ENCODE data around the gene BEND5. TPM values are rescaled to one million over a fixed set of nuclear protein-coding genes. Genes with fewer than 3 reads are reported as not detected.
A peak's percentile ranks its signal among the peaks of the same experiment; 100 is the strongest.

BEND5 gene, protein sequence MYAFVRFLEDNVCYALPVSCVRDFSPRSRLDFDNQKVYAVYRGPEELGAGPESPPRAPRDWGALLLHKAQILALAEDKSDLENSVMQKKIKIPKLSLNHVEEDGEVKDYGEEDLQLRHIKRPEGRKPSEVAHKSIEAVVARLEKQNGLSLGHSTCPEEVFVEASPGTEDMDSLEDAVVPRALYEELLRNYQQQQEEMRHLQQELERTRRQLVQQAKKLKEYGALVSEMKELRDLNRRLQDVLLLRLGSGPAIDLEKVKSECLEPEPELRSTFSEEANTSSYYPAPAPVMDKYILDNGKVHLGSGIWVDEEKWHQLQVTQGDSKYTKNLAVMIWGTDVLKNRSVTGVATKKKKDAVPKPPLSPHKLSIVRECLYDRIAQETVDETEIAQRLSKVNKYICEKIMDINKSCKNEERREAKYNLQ
- total RNA-seq: 14.5 and 23.9 TPM in 2 replicates
- long read RNA-seq, transcript BEND5-202 (6 exons, 1,465 nt): minor isoform, 7 of 41 reads
- long read RNA-seq, transcript BEND5-201 (6 exons, 1,716 nt): major isoform, 15 of 41 reads
- long read RNA-seq, partial matches to known transcripts: 10 of 41 reads
- long read RNA-seq, other reads (novel, unspliced or antisense): 9 of 41 reads

DNA sequence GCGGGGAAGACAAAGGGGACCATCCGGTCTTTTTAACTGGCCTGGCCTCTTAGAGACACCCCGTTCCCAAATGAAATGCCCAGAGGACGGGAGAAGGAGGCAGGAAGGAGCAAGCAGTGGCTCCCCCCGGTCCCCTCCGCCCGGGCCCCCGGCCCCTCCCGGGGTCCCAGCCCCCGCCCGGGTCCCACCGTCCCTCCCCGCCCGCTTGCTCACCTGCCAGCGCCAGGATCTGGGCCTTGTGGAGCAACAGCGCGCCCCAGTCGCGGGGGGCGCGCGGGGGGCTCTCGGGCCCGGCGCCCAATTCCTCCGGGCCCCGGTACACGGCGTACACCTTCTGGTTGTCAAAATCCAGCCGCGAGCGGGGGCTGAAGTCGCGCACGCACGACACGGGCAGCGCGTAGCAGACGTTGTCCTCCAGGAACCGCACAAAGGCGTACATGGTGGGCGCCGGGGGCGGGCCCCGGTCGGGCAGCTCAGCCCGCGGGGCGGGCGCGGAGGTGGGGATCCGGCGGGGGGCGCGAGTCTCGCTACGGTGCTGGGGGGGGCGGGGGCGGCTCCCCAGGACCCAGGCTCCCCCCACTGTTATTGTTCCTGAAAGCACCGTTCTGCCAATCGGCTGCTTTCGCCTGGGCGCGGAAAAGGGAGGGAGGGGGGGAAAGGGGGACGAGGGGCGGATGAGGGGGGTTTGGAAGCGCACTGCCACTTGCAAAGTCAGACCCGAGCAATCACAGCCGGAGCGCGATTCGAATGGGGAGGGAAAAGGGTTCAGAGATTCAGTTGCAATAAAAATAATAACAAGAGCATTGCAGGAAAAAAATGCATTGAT, at the start of gene BEND5:
Gene BEND5, minus strand, starts transcription at position 499 of the 826 bp plus-strand sequence. Its CDS starts 60 bp downstream, at position 439.
- peak; percentile 62 for DNase-seq (ENCODE audit: low spot score, unreplicated experiment)
- TF ChIP-seq, protein P1, sequence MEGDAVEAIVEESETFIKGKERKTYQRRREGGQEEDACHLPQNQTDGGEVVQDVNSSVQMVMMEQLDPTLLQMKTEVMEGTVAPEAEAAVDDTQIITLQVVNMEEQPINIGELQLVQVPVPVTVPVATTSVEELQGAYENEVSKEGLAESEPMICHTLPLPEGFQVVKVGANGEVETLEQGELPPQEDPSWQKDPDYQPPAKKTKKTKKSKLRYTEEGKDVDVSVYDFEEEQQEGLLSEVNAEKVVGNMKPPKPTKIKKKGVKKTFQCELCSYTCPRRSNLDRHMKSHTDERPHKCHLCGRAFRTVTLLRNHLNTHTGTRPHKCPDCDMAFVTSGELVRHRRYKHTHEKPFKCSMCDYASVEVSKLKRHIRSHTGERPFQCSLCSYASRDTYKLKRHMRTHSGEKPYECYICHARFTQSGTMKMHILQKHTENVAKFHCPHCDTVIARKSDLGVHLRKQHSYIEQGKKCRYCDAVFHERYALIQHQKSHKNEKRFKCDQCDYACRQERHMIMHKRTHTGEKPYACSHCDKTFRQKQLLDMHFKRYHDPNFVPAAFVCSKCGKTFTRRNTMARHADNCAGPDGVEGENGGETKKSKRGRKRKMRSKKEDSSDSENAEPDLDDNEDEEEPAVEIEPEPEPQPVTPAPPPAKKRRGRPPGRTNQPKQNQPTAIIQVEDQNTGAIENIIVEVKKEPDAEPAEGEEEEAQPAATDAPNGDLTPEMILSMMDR (IDR thresholded peaks at IDR 0.05; ENCODE audit: unreplicated experiment): no peak
- H3K27ac Mint-ChIP-seq: peak within 1 kb of the TSS; percentile 93
- H3K36me3 Mint-ChIP-seq (ENCODE audit: insufficient read depth): peaks cover 9% of the 10 kb centered on the region
- peaks cover 5% of the 10 kb centered on the region for H3K27me3 Mint-ChIP-seq
- H3K9me3 Mint-ChIP-seq (ENCODE audit: low read depth): no peaks in the 10 kb centered on the region
- peaks cover 42% of the 10 kb centered on the region for H3K4me1 Mint-ChIP-seq (ENCODE audit: low read depth)
- peak within 1 kb of the TSS; percentile 100 for H3K4me3 Mint-ChIP-seq (ENCODE audit: low read depth)

DNA sequence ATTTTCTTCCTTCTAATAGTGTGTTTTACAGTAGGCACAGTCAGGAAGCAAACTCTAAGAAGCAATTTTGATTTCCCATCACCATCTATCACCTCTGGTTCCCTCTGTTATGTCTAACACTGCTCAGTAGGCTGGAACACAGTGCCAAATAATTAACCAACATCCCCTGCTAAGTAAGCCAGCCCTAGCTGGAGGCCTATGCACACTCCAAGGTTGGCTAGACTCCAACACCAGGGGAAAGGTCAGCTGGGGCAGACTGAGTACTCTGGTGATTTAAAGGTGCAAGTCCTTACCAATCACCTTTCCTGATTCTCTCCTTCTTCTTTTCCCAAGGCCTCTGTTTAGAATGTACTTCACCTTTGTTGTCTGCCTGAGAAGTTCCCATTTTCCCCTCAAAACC, 46.5 kb upstream of the BEND5 start:
- Mint-ChIP-seq H3K4me1 (ENCODE audit: low read depth) (peaks cover 2% of the 10 kb centered on the region), H3K27me3 (peaks cover 10% of the 10 kb centered on the region), H3K9me3 (ENCODE audit: low read depth) (no peaks in the 10 kb centered on the region), H3K27ac (peak overlapping the region; percentile 20), H3K4me3 (ENCODE audit: low read depth) (no peak overlapping the region), H3K36me3 (ENCODE audit: insufficient read depth) (no peaks in the 10 kb centered on the region)
- TF ChIP-seq, protein P1 (IDR thresholded peaks at IDR 0.05; ENCODE audit: unreplicated experiment): no peak
- no peak for DNase-seq (ENCODE audit: low spot score, unreplicated experiment)

DNA sequence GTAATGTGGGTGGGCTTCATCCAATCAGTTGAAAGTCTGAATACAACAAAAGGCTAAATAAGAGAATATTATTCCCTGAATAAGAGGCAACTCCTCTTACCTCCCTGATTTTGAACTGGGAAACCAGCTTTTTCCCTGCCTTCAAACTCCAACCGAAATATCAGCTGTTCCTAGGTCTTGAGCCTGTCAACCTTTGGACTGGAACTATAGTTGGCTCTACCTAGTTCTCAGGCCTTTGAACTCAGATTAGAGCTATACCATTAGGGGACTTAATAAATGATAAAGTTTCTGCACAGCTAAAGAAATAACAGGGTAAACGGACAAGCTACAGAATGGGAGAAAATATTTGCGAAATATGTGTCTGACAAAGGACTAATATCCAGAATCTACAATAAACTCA, 43.8 kb upstream of the BEND5 start:
- Mint-ChIP-seq H3K9me3 (ENCODE audit: low read depth) (no peaks in the 10 kb centered on the region), H3K4me3 (ENCODE audit: low read depth) (no peak overlapping the region), H3K4me1 (ENCODE audit: low read depth) (peaks cover 2% of the 10 kb centered on the region), H3K36me3 (ENCODE audit: insufficient read depth) (no peaks in the 10 kb centered on the region), H3K27me3 (peaks cover 4% of the 10 kb centered on the region), H3K27ac (no peak overlapping the region)
- no peak for DNase-seq (ENCODE audit: low spot score, unreplicated experiment)
- TF ChIP-seq, protein P1 (IDR thresholded peaks at IDR 0.05; ENCODE audit: unreplicated experiment): no peak

DNA sequence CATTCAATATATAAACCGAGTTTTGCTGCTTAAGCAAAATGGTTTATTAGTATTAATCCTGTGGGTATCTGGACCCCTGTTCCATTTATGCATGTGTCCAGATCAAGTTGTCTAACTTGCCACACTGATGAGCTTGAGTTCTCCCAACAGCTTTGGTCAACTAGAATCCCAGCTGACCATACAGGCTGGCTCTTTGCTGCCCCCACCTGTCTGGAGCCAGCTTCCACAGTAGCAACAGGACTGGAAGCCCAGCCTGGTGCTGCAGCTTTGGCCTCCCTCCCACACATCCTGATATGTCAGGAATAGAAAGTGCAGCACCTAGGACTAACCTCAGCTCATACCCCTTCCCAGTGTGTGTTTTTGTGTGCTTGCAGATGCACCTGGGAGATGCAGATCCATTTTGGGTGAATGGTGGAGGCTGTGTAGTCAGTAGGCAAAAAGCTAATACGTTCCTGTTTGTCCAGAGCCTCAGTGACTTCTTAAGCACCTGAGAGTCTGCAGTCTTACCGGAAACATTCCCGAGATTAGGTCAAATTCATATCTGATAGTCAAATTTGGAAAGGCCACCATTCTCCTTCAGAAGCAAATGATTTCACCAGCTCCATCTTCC, 40.9 kb upstream of the BEND5 start:
- no peaks in the 10 kb centered on the region for H3K36me3 Mint-ChIP-seq (ENCODE audit: insufficient read depth)
- no peaks in the 10 kb centered on the region for H3K27me3 Mint-ChIP-seq
- H3K4me3 Mint-ChIP-seq (ENCODE audit: low read depth): no peak overlapping the region
- no peak overlapping the region for H3K27ac Mint-ChIP-seq
- TF ChIP-seq, protein P1 (IDR thresholded peaks at IDR 0.05; ENCODE audit: unreplicated experiment): peak; percentile 84
- no peaks in the 10 kb centered on the region for H3K4me1 Mint-ChIP-seq (ENCODE audit: low read depth)
- no peaks in the 10 kb centered on the region for H3K9me3 Mint-ChIP-seq (ENCODE audit: low read depth)
- peak; percentile 55 for DNase-seq (ENCODE audit: low spot score, unreplicated experiment)

DNA sequence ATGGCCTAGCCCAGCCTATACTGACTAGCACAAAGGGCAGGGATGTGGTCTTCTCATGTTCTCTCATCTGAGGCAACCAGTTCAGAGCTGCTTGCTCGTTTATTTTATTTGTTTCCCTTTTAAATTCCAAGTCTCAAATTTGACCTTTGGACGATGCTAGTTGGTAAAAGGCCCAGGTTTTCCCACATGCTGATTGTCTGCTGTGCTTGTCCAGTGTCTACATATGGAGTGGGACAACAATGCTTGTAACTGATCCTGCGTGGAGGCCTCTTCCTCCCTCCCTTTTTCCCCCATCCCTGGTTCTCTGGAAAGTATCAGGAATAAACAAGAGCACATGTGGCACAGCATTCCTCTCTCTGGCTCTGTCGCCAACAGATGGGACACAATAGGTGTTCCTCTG, 34.0 kb upstream of the BEND5 start:
- H3K36me3 Mint-ChIP-seq (ENCODE audit: insufficient read depth): no peaks in the 10 kb centered on the region
- no peak overlapping the region for H3K4me3 Mint-ChIP-seq (ENCODE audit: low read depth)
- H3K27ac Mint-ChIP-seq: no peak overlapping the region
- TF ChIP-seq, protein P1 (IDR thresholded peaks at IDR 0.05; ENCODE audit: unreplicated experiment): no peak
- H3K4me1 Mint-ChIP-seq (ENCODE audit: low read depth): no peaks in the 10 kb centered on the region
- H3K27me3 Mint-ChIP-seq: peaks cover 4% of the 10 kb centered on the region
- H3K9me3 Mint-ChIP-seq (ENCODE audit: low read depth): no peaks in the 10 kb centered on the region
- no peak for DNase-seq (ENCODE audit: low spot score, unreplicated experiment)

All from progenitor cell of endocrine pancreas (in vitro differentiated cells).